HepG2 (cell line): ENCODE measurements around the gene PIP4K2B. TPM values are rescaled to one million over a fixed set of nuclear protein-coding genes. Genes with fewer than 3 reads are reported as not detected.

Experiments
- ARID2 ChIP-seq: sonication (generic); formaldehyde crosslinking; IDR thresholded peaks from 2 replicates; pipeline ENCODE4 v1.8.1; 2022; ENCODE audit warnings: mild to moderate bottlenecking, missing genetic modification reagents, borderline replicate concordance
- CCDC6 ChIP-seq: sonication (generic); formaldehyde crosslinking; IDR thresholded peaks from 2 replicates; pipeline ENCODE4 v1.8.1; 2022; ENCODE audit warnings: mild to moderate bottlenecking, missing genetic modification reagents, moderate library complexity
- DMAP1 ChIP-seq: IDR thresholded peaks from 2 replicates; pipeline ENCODE4 v1.6.1; 2016
- NR2C2 ChIP-seq: sonication (generic); formaldehyde crosslinking; IDR thresholded peaks from 2 replicates; pipeline ENCODE4 v1.4.0; 2020; ENCODE audit warnings: missing genetic modification reagents, mild to moderate bottlenecking, moderate library complexity, borderline replicate concordance
- PCBP2 ChIP-seq: fragments of 200-400 bp; formaldehyde crosslinking; optimal IDR thresholded peaks from 2 replicates; pipeline ENCODE3; 2018; ENCODE audit warnings: low read length, low read depth; ENCODE audit not compliant: poor library complexity, severe bottlenecking
- RARG ChIP-seq: sonication (generic); formaldehyde crosslinking; IDR thresholded peaks from 2 replicates; pipeline ENCODE4 v1.4.0; 2020; ENCODE audit warnings: low read depth, mild to moderate bottlenecking, missing genetic modification reagents
- RFXAP ChIP-seq: sonication (generic); formaldehyde crosslinking; IDR thresholded peaks from 2 replicates; pipeline ENCODE4 v1.4.0; 2020; ENCODE audit warnings: missing genetic modification reagents, borderline replicate concordance
- TCF7 ChIP-seq: sonication (generic); IDR thresholded peaks from 2 replicates; pipeline ENCODE4 v1.6.1; 2016; ENCODE audit warnings: antibody characterized with exemption, low read depth
- TOPORS ChIP-seq: sonication (generic); formaldehyde crosslinking; IDR thresholded peaks from 2 replicates; pipeline ENCODE4 v1.8.0; 2023; ENCODE audit warnings: mild to moderate bottlenecking, missing genetic modification reagents
- ZNF546 ChIP-seq: sonication (generic); formaldehyde crosslinking; conservative IDR thresholded peaks from 2 replicates; pipeline ENCODE4 v1.8.1; 2023; ENCODE audit warnings: mild to moderate bottlenecking, missing genetic modification reagents
- ZNF720 ChIP-seq: sonication (generic); formaldehyde crosslinking; IDR thresholded peaks from 2 replicates; pipeline ENCODE4 v1.4.0; 2020; ENCODE audit warnings: missing genetic modification reagents
- polyA plus RNA-seq, 8 experiments: library from polyadenylated mRNA; depleted of rRNA in 3 of 8; stranded (reverse) in 7 of 8; unstranded in 1 of 8; fragments of >200 nt; fragmentation: Illumina TruSeq in 4 of 8; extraction: Trizol in 4 of 8; gene quantifications; 2 replicates each; pipeline versions ENCODE4 v1.2.1 to v1.2.3, GENCODE V29; 2011 to 2016; ENCODE audit warnings: low read depth in 4 of 8, missing spikeins in 1 of 8, mixed read lengths in 1 of 8; ENCODE audit not compliant: insufficient read depth in 1 of 8
- total RNA-seq, 5 experiments: library from RNA; depleted of rRNA; stranded (reverse); fragments of >200 nt; fragmentation: Illumina TruSeq; extraction: Trizol; gene quantifications; 2 replicates each; pipeline ENCODE4 v1.2.3, GENCODE V29; 2016; ENCODE audit warnings: low read depth in 1 of 5
- TF ChIP-seq, protein P1 (sequence below), 2 experiments: sonication (generic) in 1 of 2; formaldehyde crosslinking in 1 of 2; IDR thresholded peaks; 2 replicates each; pipeline versions ENCODE4 v1.4.0 to v1.6.1; 2016 to 2020; ENCODE audit warnings: borderline replicate concordance in 1 of 2, low read depth in 1 of 2, mild to moderate bottlenecking in 1 of 2, missing genetic modification reagents in 1 of 2
- TF ChIP-seq, protein P2 (sequence below): sonication (generic); formaldehyde crosslinking; IDR thresholded peaks from 2 replicates; pipeline ENCODE4 v1.8.0; 2022; ENCODE audit warnings: mild to moderate bottlenecking, missing genetic modification reagents
- TF ChIP-seq, protein P3 (sequence below): IDR thresholded peaks from 2 replicates; pipeline ENCODE4 v1.6.1; 2012; ENCODE audit warnings: inconsistent platforms
- TF ChIP-seq, protein P4 (sequence below): sonication (generic); formaldehyde crosslinking; IDR thresholded peaks from 2 replicates; pipeline ENCODE4 v1.4.0; 2020; ENCODE audit warnings: missing genetic modification reagents, low read depth, mild to moderate bottlenecking, borderline replicate concordance
- TF ChIP-seq, protein P5 (sequence below): sonication (generic); formaldehyde crosslinking; IDR thresholded peaks from 2 replicates; pipeline ENCODE4 v1.5.0; 2020; ENCODE audit warnings: mild to moderate bottlenecking, missing genetic modification reagents
- TF ChIP-seq, protein P6 (sequence below): sonication (generic); formaldehyde crosslinking; IDR thresholded peaks from 2 replicates; pipeline ENCODE4 v1.5.1; 2020; ENCODE audit warnings: missing genetic modification reagents, mild to moderate bottlenecking, borderline replicate concordance

PIP4K2B gene
- total and polyA plus RNA-seq, 2 of the 13 experiments (the other 11 are each of a cell fraction or from before 2014, with no cell fraction given) = 20.4 to 54.0 TPM

DNA sequence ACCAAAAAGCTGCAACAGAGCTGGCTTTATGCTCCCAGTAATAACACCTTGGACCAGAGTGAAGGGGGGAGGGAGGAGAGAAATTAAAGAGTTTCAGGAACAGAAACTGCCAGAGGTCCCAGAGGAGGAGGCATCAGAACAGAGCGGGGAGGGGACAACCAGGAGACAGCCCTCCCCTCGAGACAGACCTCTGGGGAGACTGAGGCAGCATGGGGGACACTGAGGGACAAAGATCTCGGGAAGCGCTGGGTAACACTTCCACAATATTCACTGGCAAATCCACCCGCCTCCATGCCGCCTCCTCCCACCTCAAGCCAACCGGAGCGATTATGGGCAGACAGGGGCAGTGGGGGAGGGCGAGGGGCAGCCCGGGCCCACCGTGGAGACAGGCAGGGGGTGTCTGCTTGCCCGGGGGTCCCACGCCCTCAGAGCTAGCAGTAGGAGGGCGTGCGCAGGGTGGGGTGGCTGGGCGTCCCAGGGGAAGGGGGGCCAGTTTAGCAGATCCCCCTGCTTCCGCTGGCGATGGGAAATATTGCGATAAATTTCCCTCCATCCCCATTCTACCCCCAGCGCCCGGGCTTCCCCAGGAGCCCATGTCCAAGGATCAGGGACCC lies 52.4 kb downstream of the PIP4K2B start (continued):
- TF ChIP-seq, protein P1, sequence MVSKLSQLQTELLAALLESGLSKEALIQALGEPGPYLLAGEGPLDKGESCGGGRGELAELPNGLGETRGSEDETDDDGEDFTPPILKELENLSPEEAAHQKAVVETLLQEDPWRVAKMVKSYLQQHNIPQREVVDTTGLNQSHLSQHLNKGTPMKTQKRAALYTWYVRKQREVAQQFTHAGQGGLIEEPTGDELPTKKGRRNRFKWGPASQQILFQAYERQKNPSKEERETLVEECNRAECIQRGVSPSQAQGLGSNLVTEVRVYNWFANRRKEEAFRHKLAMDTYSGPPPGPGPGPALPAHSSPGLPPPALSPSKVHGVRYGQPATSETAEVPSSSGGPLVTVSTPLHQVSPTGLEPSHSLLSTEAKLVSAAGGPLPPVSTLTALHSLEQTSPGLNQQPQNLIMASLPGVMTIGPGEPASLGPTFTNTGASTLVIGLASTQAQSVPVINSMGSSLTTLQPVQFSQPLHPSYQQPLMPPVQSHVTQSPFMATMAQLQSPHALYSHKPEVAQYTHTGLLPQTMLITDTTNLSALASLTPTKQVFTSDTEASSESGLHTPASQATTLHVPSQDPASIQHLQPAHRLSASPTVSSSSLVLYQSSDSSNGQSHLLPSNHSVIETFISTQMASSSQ (IDR thresholded peaks at IDR 0.05; ENCODE audit: low read depth) = no peak
- TF ChIP-seq, protein P1 (CRISPR knock-in tag; IDR thresholded peaks at IDR 0.05; ENCODE audit: borderline replicate concordance) = no peak
- TF ChIP-seq DMAP1 (CRISPR knock-in tag) = no peak
- TF ChIP-seq RARG = no peak
- TF ChIP-seq, protein P2, sequence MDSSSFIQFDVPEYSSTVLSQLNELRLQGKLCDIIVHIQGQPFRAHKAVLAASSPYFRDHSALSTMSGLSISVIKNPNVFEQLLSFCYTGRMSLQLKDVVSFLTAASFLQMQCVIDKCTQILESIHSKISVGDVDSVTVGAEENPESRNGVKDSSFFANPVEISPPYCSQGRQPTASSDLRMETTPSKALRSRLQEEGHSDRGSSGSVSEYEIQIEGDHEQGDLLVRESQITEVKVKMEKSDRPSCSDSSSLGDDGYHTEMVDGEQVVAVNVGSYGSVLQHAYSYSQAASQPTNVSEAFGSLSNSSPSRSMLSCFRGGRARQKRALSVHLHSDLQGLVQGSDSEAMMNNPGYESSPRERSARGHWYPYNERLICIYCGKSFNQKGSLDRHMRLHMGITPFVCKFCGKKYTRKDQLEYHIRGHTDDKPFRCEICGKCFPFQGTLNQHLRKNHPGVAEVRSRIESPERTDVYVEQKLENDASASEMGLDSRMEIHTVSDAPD = no peak
- no peak for TF ChIP-seq TOPORS (CRISPR knock-in tag)
- no peak for TF ChIP-seq TCF7
- TF ChIP-seq, protein P3, sequence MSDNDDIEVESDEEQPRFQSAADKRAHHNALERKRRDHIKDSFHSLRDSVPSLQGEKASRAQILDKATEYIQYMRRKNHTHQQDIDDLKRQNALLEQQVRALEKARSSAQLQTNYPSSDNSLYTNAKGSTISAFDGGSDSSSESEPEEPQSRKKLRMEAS = no peak
- TF ChIP-seq ARID2 = no peak
- TF ChIP-seq PCBP2 = peak; percentile 15
- TF ChIP-seq RFXAP = no peak
- TF ChIP-seq, protein P4, sequence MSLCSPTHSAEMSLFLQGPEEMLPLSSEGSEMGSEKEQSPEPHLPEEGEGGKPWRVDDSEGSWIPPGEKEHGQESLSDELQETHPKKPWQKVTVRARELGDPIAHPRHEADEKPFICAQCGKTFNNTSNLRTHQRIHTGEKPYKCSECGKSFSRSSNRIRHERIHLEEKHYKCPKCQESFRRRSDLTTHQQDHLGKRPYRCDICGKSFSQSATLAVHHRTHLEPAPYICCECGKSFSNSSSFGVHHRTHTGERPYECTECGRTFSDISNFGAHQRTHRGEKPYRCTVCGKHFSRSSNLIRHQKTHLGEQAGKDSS (CRISPR knock-in tag) = no peak
- TF ChIP-seq, protein P5, sequence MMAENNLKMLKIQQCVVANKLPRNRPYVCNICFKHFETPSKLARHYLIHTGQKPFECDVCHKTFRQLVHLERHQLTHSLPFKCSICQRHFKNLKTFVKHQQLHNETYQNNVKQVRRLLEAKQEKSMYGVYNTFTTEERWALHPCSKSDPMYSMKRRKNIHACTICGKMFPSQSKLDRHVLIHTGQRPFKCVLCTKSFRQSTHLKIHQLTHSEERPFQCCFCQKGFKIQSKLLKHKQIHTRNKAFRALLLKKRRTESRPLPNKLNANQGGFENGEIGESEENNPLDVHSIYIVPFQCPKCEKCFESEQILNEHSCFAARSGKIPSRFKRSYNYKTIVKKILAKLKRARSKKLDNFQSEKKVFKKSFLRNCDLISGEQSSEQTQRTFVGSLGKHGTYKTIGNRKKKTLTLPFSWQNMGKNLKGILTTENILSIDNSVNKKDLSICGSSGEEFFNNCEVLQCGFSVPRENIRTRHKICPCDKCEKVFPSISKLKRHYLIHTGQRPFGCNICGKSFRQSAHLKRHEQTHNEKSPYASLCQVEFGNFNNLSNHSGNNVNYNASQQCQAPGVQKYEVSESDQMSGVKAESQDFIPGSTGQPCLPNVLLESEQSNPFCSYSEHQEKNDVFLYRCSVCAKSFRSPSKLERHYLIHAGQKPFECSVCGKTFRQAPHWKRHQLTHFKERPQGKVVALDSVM = no peak
- TF ChIP-seq, protein P6, sequence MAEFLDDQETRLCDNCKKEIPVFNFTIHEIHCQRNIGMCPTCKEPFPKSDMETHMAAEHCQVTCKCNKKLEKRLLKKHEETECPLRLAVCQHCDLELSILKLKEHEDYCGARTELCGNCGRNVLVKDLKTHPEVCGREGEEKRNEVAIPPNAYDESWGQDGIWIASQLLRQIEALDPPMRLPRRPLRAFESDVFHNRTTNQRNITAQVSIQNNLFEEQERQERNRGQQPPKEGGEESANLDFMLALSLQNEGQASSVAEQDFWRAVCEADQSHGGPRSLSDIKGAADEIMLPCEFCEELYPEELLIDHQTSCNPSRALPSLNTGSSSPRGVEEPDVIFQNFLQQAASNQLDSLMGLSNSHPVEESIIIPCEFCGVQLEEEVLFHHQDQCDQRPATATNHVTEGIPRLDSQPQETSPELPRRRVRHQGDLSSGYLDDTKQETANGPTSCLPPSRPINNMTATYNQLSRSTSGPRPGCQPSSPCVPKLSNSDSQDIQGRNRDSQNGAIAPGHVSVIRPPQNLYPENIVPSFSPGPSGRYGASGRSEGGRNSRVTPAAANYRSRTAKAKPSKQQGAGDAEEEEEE (CRISPR knock-in tag) = no peak; the same call in 1 of the 2 replicates
- no peak for TF ChIP-seq ZNF720
- TF ChIP-seq CCDC6 (CRISPR knock-in tag) = no peak
- no peak for TF ChIP-seq ZNF546
- no peak for TF ChIP-seq NR2C2 (CRISPR knock-in tag)
